Ishikawa (cell line): Measurements from ENCODE around the gene SLC24A4.

Experiments
- CEBPB ChIP-seq: IDR thresholded peaks from 2 replicates; pipeline ENCODE4 v1.6.1; 2012
- CREB1 ChIP-seq: IDR thresholded peaks from 2 replicates; pipeline ENCODE4 v1.6.1; 2012; ENCODE audit warnings: low read depth
- EGR1 ChIP-seq: IDR thresholded peaks from 2 replicates; pipeline ENCODE4 v1.6.1; 2012
- EP300 ChIP-seq: IDR thresholded peaks from 2 replicates; pipeline ENCODE4 v1.6.1; 2012; ENCODE audit warnings: borderline replicate concordance
- FOXM1 ChIP-seq: IDR thresholded peaks from 2 replicates; pipeline ENCODE4 v1.6.1; 2012; ENCODE audit warnings: low read depth, borderline replicate concordance
- NFIC ChIP-seq: IDR thresholded peaks from 2 replicates; pipeline ENCODE4 v1.6.1; 2012
- RAD21 ChIP-seq: IDR thresholded peaks from 2 replicates; pipeline ENCODE4 v1.6.1; 2012; ENCODE audit warnings: low read depth
- REST ChIP-seq: IDR thresholded peaks from 2 replicates; pipeline ENCODE4 v1.6.1; 2012; ENCODE audit warnings: low read depth, mild to moderate bottlenecking
- TAF1 ChIP-seq: IDR thresholded peaks from 2 replicates; pipeline ENCODE4 v1.6.1; 2012; ENCODE audit warnings: low read depth, mild to moderate bottlenecking
- TCF12 ChIP-seq: IDR thresholded peaks from 2 replicates; pipeline ENCODE4 v1.6.1; 2012; ENCODE audit warnings: low read depth
- TEAD4 ChIP-seq: IDR thresholded peaks from 2 replicates; pipeline ENCODE4 v1.6.1; 2012
- USF1 ChIP-seq: IDR thresholded peaks from 2 replicates; pipeline ENCODE4 v1.6.1; 2012
- YY1 ChIP-seq: IDR thresholded peaks from 2 replicates; pipeline ENCODE4 v1.6.1; 2012; ENCODE audit warnings: low read depth
- ZBTB7A ChIP-seq: IDR thresholded peaks from 2 replicates; pipeline ENCODE4 v1.6.1; 2012; ENCODE audit warnings: low read depth
- TF ChIP-seq, protein P1 (sequence below): IDR thresholded peaks from 2 replicates; pipeline ENCODE4 v1.6.1; 2012

SLC24A4 gene

DNA sequence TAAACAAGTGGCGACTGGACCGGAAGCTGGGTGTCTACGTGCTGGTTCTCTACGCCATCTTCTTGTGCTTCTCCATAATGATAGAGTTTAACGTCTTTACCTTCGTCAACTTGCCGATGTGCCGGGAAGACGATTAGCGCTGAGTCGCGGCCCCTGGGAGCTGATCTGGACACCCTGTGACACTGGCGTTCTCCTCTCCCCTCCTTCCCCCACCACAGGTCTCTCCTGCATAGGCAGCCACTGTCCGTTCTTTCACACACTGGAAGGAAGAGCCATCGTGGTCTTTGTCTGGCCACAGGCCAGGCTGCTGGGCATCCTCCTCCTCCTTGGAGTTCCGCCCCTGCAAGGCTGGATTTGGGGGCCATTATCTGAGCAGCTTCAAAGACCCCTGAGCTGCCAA, 170.5 kb downstream of the SLC24A4 start:
- TF ChIP-seq ZBTB7A, result no peak
- TF ChIP-seq EP300, result no peak
- TF ChIP-seq USF1, result no peak
- no peak for TF ChIP-seq FOXM1
- TF ChIP-seq YY1, result no peak
- TF ChIP-seq RAD21, result no peak
- TF ChIP-seq TCF12, result no peak
- TF ChIP-seq, protein P1, sequence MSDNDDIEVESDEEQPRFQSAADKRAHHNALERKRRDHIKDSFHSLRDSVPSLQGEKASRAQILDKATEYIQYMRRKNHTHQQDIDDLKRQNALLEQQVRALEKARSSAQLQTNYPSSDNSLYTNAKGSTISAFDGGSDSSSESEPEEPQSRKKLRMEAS, result no peak
- no peak for TF ChIP-seq EGR1

- TF ChIP-seq TEAD4 (no peak), RAD21 (no peak), TCF12 (no peak), TAF1 (no peak), EGR1 (no peak), NFIC (no peak), USF1 (no peak), YY1 (no peak), FOXM1 (no peak), ZBTB7A (no peak), CEBPB (no peak), CREB1 (no peak), REST (no peak), EP300 (no peak)
- TF ChIP-seq, protein P1, result no peak
These were observed 171.5 kb downstream of the SLC24A4 start for GRCh38 chr14:92494512-92494911.

GRCh38 chr14:92495027-92495426, 172.1 kb downstream of the SLC24A4 start:
- TF ChIP-seq TCF12 (no peak), EGR1 (no peak), CREB1 (no peak), USF1 (no peak), TAF1 (no peak), ZBTB7A (no peak), FOXM1 (no peak), NFIC (no peak), EP300 (no peak), REST (no peak), TEAD4 (no peak), CEBPB (no peak)
- TF ChIP-seq, protein P1, result no peak

DNA sequence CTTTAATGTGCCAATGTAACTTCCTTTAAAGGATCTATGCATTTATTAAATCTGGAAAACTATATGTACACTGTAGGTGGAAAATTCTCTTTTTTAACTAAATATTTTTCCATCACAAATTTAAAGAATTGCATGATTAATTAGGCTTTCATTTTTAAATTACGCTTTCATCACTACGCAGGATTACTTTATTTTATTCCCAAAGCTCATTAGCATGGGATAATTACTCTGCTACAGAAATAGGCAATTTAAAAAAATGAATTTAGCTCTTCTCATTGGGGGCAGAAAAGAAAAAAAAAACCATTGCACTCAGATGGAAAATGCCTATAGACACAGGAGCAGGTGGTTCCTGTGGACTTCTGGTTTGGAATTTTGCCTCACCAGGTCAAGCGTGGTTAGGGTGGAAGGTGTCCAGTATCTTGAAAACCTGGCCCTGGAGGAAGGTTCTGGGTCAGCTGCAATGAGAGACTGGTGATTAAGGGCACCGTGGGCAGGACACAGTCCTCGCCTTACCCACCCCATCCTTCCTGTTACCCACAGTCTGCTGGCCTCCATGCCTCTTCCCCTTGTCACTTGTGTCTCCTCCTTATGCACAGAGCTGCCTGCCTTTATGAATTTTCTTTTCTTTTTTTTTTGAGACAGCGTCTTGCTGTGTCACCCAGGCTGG, 173.4 kb downstream of the SLC24A4 start:
- TF ChIP-seq REST (no peak), CEBPB (no peak), ZBTB7A (no peak), RAD21 (no peak), USF1 (no peak), TCF12 (no peak), CREB1 (no peak), YY1 (no peak), EP300 (no peak), FOXM1 (no peak), TEAD4 (no peak), EGR1 (no peak), NFIC (no peak), TAF1 (no peak)
- TF ChIP-seq, protein P1, result no peak
